HG03520 (cell line): ENCODE results near the gene C22orf23.

Experiments used
- ATAC-seq: cut with Tn5 transposase; IDR thresholded peaks from one replicate; pipeline ENCODE4 v1.9.1; 2021; ENCODE audit warnings: mild to moderate bottlenecking, moderate library complexity; ENCODE audit not compliant: unreplicated experiment

Gene C22orf23

GRCh38 chr22:37905534-37906363 lies 47.7 kb downstream of the C22orf23 start, which contains the start of gene MICALL1:
Gene MICALL1, plus strand, starts transcription at chr22:37906297. Its CDS starts 126 bp downstream, at chr22:37906423.
- ATAC-seq = peak; percentile 79

- no peak for ATAC-seq
Measured at GRCh38 chr22:37904572-37905533, 48.5 kb downstream of the C22orf23 start.

GRCh38 chr22:37898441-37899181 lies 54.8 kb downstream of the C22orf23 start:
- ATAC-seq = no peak

DNA sequence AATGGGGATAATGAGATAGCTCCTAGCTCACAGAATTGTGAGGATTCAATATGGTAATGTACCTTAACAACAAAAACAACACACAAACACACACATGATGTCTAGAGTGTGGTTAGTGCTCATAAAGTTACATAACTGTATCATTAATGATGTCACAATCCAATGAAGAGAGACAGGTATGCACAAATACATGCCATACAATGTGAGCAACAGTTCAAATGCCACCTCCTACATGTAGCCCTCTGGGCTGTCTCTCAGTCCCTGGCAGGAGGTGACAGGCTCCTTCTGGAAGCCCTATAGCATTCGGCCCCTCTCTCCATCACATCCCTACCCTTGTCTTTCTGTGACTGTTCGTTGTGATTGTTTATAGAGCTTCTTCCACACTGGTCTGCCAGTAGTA lies 55.6 kb downstream of the C22orf23 start:
- no peak for ATAC-seq

DNA sequence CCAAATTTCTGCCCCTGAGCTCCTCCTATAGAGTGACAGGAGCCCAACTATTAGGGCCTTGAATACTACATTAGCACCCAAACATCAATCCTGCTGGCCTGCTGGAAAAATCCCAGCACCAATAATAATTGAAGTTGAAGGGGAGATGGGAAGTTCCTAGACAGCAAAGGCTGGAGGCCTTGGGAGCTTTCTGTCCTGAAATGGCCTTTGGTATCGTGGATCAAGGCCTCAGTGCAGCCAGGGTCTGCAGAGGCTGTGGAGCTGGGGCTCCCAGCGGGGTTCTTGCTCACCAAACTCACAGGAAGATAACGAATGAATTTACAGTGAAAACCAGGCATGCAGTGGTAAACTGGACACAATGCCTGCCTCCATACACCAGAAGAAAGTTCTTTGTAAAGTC lies 56.5 kb downstream of the C22orf23 start:
- ATAC-seq = no peak

DNA sequence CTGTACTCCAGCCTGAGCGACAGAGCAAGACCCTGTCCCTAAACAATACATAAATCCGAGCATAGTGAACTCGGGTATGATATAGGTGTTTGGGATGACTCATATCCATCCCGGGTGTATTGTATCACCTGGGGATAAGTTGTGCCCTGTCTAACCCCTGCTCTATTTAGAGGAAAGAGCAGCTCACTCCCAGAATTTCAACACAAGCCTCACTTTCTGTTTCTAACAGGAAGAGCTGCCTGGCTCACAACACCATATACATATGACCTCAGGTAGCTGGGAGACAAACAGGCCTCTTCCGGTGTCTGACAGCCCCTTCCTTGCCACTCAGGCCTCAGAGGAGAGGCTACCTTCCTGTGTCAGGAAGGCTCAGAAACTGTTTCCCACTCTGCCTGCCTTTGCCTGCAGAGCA lies 57.2 kb downstream of the C22orf23 start:
- no peak for ATAC-seq

- no peak for ATAC-seq
Measured at GRCh38 chr22:37894939-37895670, 58.3 kb downstream of the C22orf23 start.

DNA sequence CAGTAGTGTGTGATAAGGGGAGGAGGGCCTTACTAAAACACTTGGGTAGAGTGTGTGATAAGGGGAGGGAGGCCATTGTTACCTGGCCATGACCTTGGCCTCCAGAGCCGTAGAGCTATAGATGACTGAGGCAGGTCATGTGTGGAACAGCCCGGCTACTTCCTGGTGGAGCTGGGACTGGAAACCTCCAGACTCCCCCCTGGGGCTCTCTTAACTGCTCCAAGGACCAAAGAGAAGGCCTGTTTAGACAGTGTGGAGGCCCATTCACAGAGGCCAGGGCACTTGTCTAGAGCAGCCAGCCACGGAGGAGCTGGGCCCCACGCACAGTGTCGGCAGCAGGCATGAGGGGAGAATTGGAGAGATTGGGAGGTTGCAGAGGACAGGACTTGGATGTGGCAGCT lies 59.8 kb downstream of the C22orf23 start:
- ATAC-seq = no peak
